ENCODE measurements around the gene AQR. TPM values are rescaled to one million over a fixed set of nuclear protein-coding genes. Genes with fewer than 3 reads are reported as not detected.
"Not testable (repeated sequence)": the region's sequence is repeated elsewhere in the genome, so short reads cannot be mapped to it uniquely, and the experiment has no call there.

Gene AQR
- total RNA-seq, 2 experiments from 2014 or later: 35.3 to 36.2 TPM

DNA sequence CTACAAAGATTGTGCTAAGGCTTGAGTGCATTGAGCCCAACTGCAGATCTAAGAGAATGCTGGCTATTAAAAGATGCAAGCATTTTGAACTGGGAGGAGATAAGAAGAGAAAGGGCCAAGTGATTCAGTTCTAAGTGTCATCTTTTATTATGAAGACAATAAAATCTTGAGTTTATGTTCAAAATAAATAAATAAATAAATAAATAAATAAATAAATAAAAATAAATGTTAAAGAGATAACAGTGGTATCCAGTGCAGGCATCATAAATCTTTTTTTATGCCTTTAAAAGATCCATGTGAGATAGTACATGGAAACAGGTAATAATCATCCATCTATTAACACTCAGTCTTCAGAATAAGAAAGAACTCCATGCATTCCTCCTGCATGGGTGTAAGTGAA is 26.3 kb downstream of the AQR start:
- H3K27ac Mint-ChIP-seq; H3K27me3 Mint-ChIP-seq; DNase-seq; ATAC-seq (ENCODE audit: low read depth); POLR2A ChIA-PET; H3K4me1 Mint-ChIP-seq; H3K9me3 Mint-ChIP-seq; H3K4me3 Mint-ChIP-seq; H3K36me3 Mint-ChIP-seq: not testable (repeated sequence)

DNA sequence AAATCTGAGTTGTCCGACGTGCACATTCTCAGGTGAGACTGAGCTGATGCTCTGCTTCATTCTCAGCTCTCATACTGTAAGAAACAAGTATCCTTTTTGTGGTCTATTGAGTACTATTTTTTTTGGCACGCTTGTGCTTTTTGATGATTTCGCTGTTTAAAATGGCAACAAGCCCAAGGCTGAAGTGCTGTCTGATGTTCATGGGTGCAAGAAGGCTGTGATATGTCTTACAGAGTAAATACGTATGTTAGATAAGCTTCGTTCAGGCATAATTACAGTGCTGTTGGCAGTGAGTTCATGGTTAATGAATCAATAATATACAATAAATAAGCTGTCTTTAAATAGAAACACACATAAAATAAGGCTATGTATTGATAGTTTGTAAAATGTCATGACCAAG is 27.2 kb downstream of the AQR start:
- H3K27me3 Mint-ChIP-seq: no peaks in the 10 kb centered on the region
- H3K36me3 Mint-ChIP-seq: peaks cover 4% of the 10 kb centered on the region
- H3K27ac Mint-ChIP-seq: no peak overlapping the region

DNA sequence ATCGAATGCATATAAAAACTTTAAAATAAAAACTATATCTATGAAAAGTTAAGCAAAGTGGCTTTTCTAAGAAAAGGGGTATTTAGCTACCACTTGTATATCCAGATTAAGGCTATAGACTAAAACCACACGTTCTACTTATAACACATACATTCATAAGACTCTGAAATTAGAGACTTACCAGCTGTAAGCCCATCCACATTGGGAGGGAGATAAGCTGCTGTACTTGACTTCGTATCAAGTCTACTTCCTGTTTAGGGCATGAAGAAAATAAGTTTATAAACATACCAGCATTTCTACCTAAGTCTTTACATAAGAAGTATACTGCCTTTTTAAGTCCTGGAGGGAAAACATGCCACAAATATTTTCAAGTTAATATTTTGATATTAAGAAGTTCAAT is 27.7 kb downstream of the AQR start:
- Mint-ChIP-seq H3K27me3 (no peaks in the 10 kb centered on the region), H3K9me3 (no peaks in the 10 kb centered on the region), H3K36me3 (peaks cover 4% of the 10 kb centered on the region), H3K27ac (no peak overlapping the region), H3K4me3 (no peak overlapping the region), H3K4me1 (no peaks in the 10 kb centered on the region)
- POLR2A ChIA-PET: no interaction called here
- ATAC-seq (ENCODE audit: low read depth) (no peak), DNase-seq (no peak)

More for the DNA sequence above, 27.2 kb downstream of the AQR start:
- H3K9me3 Mint-ChIP-seq: no peaks in the 10 kb centered on the region
- DNase-seq: no peak
- no peaks in the 10 kb centered on the region for H3K4me1 Mint-ChIP-seq
- no peak overlapping the region for H3K4me3 Mint-ChIP-seq
- POLR2A ChIA-PET: no interaction called here
- no peak for ATAC-seq (ENCODE audit: low read depth)

DNA sequence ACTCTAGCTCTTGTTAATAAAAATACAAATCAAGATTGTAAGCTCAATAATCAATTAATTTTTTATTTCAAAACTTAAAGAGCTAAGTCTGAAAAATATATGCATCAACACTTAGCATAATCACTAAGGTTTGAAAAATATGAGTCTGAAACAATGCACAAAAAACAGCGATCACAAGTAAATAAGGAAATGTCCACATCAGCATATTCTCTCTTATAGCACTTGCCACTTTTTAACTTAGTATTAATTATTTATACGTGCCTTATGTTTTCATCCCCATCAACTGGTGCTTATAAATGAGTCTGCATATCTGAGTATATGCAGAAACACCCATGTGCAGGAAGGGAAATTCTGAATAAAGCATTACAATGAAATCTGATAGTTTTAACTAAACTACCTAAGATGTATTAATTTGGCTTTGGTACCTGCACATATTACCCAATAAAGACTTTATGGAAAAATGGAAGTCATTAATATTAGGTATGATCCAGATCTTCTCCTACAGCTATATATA is 28.3 kb downstream of the AQR start:
- DNase-seq (no peak), ATAC-seq (ENCODE audit: low read depth) (no peak)
- H3K27me3 Mint-ChIP-seq: no peaks in the 10 kb centered on the region
- no peak overlapping the region for H3K4me3 Mint-ChIP-seq
- peaks cover 4% of the 10 kb centered on the region for H3K36me3 Mint-ChIP-seq
- no peaks in the 10 kb centered on the region for H3K9me3 Mint-ChIP-seq
- POLR2A ChIA-PET: no interaction called here
- H3K4me1 Mint-ChIP-seq: no peaks in the 10 kb centered on the region
- H3K27ac Mint-ChIP-seq: no peak overlapping the region

DNA sequence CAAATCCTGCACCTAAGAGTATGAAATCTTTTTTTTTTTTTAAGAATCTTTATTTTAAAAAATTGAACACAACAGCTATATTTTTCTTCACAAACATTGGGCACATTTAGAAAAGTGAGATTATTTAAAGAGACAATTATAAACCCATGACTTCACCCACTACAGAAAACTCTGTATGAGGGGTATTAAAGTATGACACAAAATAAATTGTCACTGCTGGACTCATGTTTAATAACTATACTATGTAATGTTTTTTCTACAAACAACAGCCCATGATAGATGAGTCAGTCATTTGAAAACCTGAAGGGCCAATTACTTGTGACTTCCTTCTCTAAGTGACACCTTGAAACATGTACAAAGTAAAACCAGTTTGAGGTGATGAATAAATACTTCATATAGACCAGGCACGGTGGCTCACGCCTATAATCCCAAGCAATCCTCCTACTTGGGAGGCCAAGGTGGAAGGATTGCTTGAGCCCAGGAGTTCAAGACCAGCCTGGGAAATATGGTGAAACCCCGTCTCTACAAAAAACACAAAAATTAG is 36.0 kb downstream of the AQR start:
- H3K4me3 Mint-ChIP-seq: no peak overlapping the region

DNA sequence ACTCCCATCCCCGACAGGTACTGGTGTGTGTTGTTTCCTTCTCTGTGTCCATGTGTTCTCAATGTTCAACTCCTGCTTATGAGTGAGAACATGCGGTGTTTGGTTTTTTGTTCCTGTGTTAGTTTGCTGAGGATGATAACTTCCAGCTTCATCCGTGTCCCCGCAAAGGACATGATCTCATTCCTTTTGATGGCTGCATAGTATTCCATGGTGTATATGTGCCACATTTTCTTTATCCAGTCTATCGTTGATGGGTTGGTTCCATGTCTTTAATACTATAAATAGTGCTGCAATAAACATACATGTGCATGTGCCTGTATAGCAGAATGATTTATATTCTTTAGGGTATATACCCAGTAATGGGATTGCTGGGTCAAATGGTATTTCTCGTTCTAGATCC is 41.2 kb downstream of the AQR start:
- H3K4me1 Mint-ChIP-seq; H3K27me3 Mint-ChIP-seq; H3K27ac Mint-ChIP-seq; H3K9me3 Mint-ChIP-seq; ATAC-seq (ENCODE audit: low read depth); H3K4me3 Mint-ChIP-seq; DNase-seq; POLR2A ChIA-PET: not testable (repeated sequence)
- H3K36me3 Mint-ChIP-seq: peaks cover 36% of the 10 kb centered on the region

More for the DNA sequence above, 36.0 kb downstream of the AQR start:
- Mint-ChIP-seq H3K4me1 (peaks cover 2% of the 10 kb centered on the region), H3K27ac (no peak overlapping the region), H3K27me3 (no peaks in the 10 kb centered on the region), H3K36me3 (peaks cover 28% of the 10 kb centered on the region), H3K9me3 (no peaks in the 10 kb centered on the region)
- POLR2A ChIA-PET: no interaction called here
- ATAC-seq (ENCODE audit: low read depth): no peak
- DNase-seq: no peak

DNA sequence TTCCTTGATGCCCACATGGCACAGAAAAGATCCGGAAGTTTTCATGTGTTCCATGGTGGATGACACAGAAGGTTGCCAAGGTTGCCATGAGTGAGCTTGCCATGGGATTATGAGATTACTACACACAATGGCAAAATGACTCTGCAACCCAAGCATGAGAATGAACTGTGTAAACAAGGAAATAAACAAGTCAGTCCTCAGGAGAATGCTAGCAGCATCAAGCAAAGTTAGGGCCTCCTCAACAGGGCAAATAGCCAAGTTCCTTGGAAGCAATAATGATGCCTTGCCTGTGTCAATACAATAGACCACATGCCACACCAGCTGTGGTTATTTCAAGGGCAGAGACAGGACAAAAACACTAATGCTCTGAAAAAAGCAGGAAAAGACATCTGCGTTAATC is 41.8 kb downstream of the AQR start:
- Mint-ChIP-seq H3K27ac (no peak overlapping the region), H3K36me3 (peaks cover 33% of the 10 kb centered on the region), H3K9me3 (no peaks in the 10 kb centered on the region), H3K4me3 (no peak overlapping the region), H3K4me1 (no peaks in the 10 kb centered on the region), H3K27me3 (no peaks in the 10 kb centered on the region)
- ATAC-seq (ENCODE audit: low read depth) (no peak), DNase-seq (no peak)
- POLR2A ChIA-PET: no interaction called here

DNA sequence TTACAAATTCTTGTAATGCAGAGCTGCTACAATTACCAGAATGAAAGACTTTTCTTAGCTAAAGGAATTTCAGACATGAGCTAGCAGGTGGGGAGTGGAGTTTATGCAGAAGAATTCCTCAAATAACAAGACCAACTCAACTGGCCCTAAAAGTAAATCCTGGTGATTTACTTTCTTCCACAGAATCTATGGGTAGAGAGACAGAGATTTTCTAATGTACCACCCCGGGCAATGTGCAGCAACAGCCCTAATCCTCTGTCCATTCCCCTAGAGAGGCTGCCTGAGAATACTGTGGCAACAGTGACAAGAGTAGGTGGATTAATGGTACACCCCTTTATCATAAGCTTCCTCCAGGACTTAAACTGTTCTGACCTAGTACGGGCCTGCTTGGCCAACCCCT is 55.2 kb downstream of the AQR start:
- Mint-ChIP-seq H3K27me3 (no peaks in the 10 kb centered on the region), H3K36me3 (peaks cover 27% of the 10 kb centered on the region), H3K4me3 (no peak overlapping the region), H3K9me3 (no peaks in the 10 kb centered on the region), H3K4me1 (no peaks in the 10 kb centered on the region), H3K27ac (no peak overlapping the region)
- ATAC-seq (ENCODE audit: low read depth): no peak
- POLR2A ChIA-PET: no interaction called here
- DNase-seq: no peak

DNA sequence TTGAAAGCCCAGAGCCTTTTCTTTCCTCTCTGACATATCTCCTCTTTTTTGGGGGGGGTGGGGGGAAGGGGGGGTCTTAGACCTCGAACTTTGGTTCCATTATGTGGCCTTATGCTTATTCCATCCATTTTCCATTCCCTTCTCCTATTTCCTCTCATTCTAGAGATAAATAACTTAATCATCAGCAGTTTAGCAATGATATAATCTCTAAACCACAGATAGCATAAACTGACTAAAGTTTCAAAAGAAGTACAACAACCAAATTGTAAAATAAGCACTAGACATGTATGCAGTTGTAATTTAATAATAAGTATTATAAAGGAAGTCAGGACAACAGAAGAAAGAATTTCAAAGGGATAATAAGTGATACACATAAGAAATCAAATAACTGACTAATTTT is 64.5 kb downstream of the AQR start:
- Mint-ChIP-seq H3K36me3 (peaks cover 20% of the 10 kb centered on the region), H3K9me3 (no peaks in the 10 kb centered on the region), H3K27me3 (no peaks in the 10 kb centered on the region), H3K4me1 (no peaks in the 10 kb centered on the region), H3K4me3 (no peak overlapping the region), H3K27ac (no peak overlapping the region)
- POLR2A ChIA-PET: no interaction called here
- ATAC-seq (ENCODE audit: low read depth): no peak
- DNase-seq: no peak

DNA sequence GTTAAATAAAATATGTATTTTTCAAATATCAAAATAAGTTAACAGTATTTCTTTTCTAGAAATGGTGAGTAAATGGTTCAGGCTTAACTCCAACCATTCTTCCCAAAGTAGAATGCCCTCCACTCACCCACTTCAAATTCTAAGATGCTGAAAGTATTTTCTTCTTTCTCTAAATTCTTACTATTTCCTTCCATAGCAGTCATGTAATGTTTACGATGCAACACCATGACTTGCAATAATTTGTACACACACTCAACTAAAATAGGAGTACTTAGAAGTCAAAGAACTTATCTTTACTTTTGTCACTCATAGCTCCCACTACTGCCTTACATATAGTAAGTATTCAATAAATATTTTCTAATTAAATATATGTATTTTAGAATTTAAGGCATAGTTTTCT is 65.0 kb downstream of the AQR start:
- Mint-ChIP-seq H3K27ac (no peak overlapping the region), H3K36me3 (peaks cover 20% of the 10 kb centered on the region), H3K9me3 (no peaks in the 10 kb centered on the region), H3K27me3 (no peaks in the 10 kb centered on the region), H3K4me3 (no peak overlapping the region), H3K4me1 (no peaks in the 10 kb centered on the region)
- POLR2A ChIA-PET: no interaction called here
- DNase-seq (no peak), ATAC-seq (ENCODE audit: low read depth) (no peak)

DNA sequence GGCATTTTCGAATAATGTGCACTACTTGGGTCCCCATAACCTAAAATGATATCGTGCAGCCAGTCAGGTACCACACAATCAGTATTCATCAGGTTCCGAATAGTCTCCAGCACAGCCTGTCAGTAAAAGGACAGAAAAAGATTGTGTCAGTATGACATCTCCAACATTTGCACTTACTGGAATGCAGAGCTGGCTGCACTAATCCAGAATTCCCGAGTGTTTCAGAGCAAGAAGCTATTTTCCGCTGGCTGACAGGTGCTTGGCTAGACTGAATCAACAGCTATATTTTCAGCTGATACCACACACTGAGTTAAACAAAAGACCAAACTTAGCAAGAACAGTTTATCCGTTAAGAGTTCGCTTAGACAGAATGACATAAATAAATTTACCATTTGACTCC is 68.8 kb downstream of the AQR start:
- Mint-ChIP-seq H3K27ac (no peak overlapping the region), H3K9me3 (no peaks in the 10 kb centered on the region), H3K4me3 (no peak overlapping the region), H3K27me3 (no peaks in the 10 kb centered on the region), H3K36me3 (peaks cover 32% of the 10 kb centered on the region), H3K4me1 (no peaks in the 10 kb centered on the region)
- DNase-seq (no peak), ATAC-seq (ENCODE audit: low read depth) (no peak)
- POLR2A ChIA-PET: no interaction called here

DNA sequence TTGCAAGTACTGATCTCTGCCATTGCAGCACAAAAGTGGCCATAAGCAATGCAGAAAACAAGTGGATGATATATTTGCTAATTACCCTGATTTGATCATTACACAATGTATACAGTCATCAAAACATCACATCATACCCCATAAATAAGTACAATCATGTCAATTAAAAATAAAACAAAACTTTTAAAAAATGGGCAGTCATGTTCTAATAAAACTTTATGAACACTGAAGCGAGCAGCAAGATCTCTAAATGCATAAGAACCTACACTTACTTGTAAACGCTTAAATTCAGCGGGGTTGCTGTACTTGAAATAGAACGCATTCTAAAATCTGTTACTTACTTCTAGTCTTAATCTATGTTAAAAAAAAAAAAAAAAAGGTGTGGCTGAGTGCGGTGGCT is 73.4 kb downstream of the AQR start:
- ATAC-seq (ENCODE audit: low read depth) (no peak), DNase-seq (no peak)
- Mint-ChIP-seq H3K4me1 (no peaks in the 10 kb centered on the region), H3K9me3 (peaks cover 14% of the 10 kb centered on the region), H3K4me3 (no peak overlapping the region), H3K27me3 (no peaks in the 10 kb centered on the region), H3K36me3 (peaks cover 63% of the 10 kb centered on the region), H3K27ac (no peak overlapping the region)
- POLR2A ChIA-PET: no interaction called here

DNA sequence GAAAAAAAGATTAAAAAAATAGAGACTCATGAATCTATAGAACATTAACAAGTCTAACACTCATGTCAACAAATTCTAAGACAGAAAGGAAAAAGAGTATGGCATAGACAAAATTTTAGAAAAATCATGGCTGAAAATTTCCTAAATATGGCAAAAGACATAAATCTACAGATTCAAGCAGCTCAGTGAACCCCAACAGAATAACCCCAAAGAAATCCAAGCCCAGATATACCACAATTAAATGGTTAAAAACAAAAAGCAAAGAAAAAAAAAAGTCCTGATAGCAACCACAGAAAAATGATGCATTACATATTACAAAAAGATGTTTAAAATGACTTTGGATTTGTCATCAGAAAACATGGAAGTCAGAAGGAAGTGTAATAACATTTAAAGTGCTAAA is 75.6 kb downstream of the AQR start:
- Mint-ChIP-seq H3K9me3 (peaks cover 14% of the 10 kb centered on the region), H3K36me3 (peaks cover 65% of the 10 kb centered on the region), H3K27me3 (no peaks in the 10 kb centered on the region), H3K27ac (no peak overlapping the region), H3K4me1 (no peaks in the 10 kb centered on the region), H3K4me3 (no peak overlapping the region)
- DNase-seq: no peak
- POLR2A ChIA-PET: no interaction called here
- no peak for ATAC-seq (ENCODE audit: low read depth)

DNA sequence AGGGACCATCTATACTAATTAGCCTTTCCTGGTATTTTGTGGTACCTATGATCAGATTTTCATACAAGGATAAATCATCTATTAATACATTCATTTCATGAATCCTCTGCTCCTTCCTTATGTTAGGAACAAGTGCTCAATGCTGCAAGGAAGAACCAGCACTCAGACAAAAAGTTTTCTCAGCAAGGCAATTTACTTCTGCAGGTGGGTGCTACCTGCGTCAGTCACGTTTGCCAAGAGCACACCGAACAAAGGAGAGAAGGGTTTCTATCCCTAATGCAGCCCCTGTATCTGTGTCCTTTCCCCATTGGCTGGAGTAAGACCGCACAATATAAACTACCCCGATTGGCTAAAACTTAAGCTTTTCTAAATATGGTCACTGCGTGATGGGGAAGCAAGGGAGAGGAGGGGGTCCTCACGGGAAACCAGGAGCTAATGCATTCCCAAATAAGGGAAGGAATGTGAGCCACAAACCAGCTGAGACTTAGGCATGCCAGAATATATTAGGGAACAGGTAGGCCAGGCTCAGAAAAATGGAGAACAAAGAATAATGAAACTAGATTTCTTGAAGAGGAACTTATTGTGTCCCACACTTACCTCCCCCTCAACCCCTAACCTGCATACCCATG is 76.5 kb downstream of the AQR start:
- H3K27me3 Mint-ChIP-seq: no peaks in the 10 kb centered on the region
- no peak for DNase-seq
- POLR2A ChIA-PET: no interaction called here
- H3K27ac Mint-ChIP-seq: no peak overlapping the region
- ATAC-seq (ENCODE audit: low read depth): no peak
- H3K4me1 Mint-ChIP-seq: no peaks in the 10 kb centered on the region
- peaks cover 14% of the 10 kb centered on the region for H3K9me3 Mint-ChIP-seq
- peaks cover 61% of the 10 kb centered on the region for H3K36me3 Mint-ChIP-seq
- no peak overlapping the region for H3K4me3 Mint-ChIP-seq

Data from activated naive CD8-positive, alpha-beta T cell treated with anti-CD3 and anti-CD28 coated beads, Interleukin-2, amount 10 ng/mL, durations not matched to agents 7 days and 5 days (primary cell).